ENCODE measurements around the gene CAMSAP1. TPM values are rescaled to one million over a fixed set of nuclear protein-coding genes. Genes with fewer than 3 reads are reported as not detected.

CAMSAP1 gene
- total and polyA plus RNA-seq, 3 donors from 2014 or later = 44.1 to 102 (median 93.7) TPM

DNA sequence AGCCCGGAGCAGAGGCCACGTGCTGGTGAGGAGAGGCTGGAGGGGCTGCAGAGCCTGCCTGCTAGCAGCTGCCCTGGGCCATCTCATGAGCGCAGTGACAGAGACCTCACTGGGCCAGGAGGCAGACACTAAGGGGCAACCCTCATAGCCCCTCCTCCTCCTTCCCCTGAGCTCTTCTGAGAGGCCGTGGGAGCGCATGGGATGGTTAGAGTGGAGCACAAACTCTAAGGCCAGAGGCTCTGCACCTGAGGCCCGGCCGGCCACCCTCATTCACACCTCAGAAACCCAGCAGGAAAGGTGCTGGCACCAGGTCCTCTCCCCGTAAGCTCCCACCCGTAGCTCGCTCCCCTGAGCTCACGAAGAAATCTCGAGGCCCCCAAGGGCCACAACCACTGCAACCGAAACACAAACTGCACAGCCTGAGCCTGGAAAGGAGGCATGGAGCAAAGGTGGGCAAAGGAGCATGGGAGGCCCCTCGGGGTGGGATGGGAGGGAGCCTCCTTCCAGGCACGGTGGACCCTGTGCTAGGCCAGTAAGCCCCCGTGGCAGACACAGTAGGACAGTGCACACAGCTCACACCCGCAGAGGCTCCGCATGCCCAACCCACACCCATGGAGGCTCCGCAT, 17.7 kb downstream of the CAMSAP1 start:
- Histone ChIP-seq H3K36me3 (ENCODE audit: low read depth, missing control alignments) (no peaks in the 10 kb centered on the region), H3K27ac (no peak overlapping the region), H3K4me1 (peaks cover 25% of the 10 kb centered on the region), H3K27me3 (no peaks in the 10 kb centered on the region), H3K4me3 (no peak overlapping the region), H3K9me3 (no peaks in the 10 kb centered on the region)
- intact Hi-C loops (cut with DNase I; ENCODE audit: low total_unique reads) = no loop called here
- DNase-seq = no peak
- TF ChIP-seq, protein P1, sequence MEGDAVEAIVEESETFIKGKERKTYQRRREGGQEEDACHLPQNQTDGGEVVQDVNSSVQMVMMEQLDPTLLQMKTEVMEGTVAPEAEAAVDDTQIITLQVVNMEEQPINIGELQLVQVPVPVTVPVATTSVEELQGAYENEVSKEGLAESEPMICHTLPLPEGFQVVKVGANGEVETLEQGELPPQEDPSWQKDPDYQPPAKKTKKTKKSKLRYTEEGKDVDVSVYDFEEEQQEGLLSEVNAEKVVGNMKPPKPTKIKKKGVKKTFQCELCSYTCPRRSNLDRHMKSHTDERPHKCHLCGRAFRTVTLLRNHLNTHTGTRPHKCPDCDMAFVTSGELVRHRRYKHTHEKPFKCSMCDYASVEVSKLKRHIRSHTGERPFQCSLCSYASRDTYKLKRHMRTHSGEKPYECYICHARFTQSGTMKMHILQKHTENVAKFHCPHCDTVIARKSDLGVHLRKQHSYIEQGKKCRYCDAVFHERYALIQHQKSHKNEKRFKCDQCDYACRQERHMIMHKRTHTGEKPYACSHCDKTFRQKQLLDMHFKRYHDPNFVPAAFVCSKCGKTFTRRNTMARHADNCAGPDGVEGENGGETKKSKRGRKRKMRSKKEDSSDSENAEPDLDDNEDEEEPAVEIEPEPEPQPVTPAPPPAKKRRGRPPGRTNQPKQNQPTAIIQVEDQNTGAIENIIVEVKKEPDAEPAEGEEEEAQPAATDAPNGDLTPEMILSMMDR (IDR thresholded peaks at IDR 0.05) = no peak
- no peak for TF ChIP-seq POLR2A (IDR thresholded peaks at IDR 0.05)
- WGBS, 2 donors = 89 to 93% methylated on average over 5 to 19 of the region's 19 CpGs

DNA sequence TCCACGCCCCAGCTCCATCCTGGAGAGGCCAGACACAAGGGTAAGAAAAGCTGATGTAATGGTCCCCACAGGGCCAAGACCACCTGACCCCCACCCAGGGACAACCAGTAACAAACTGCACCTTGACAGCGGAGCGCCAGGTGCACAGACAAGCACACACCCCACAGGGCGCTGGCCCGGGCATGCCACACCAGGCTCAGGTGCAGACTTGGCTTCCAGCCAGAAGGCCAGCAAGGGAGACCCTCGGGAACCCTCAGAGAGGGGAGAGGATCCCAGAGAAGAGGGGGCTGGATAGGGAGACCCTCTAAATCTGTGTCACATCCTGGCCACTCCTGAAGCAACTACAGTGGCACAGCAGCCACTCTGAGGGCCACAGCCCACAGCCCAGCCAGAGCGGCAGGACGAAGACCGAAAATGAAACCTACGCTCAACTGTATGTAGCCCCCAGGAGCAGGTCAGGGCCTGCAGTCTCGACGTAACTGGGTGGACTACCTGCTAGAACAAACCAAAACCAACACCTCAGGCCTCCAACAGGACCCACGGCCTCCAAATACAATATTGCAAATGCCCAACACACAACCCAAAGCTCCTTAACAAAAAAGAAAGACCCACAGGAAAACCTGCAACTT, 18.5 kb downstream of the CAMSAP1 start:
- no peak overlapping the region for H3K4me3 ChIP-seq
- 87 to 94% methylated on average over 9 to 13 of the region's 13 CpGs for WGBS, 2 donors
- intact Hi-C loops (cut with DNase I; ENCODE audit: low total_unique reads) = no loop called here
- peaks cover 25% of the 10 kb centered on the region for H3K4me1 ChIP-seq
- no peaks in the 10 kb centered on the region for H3K9me3 ChIP-seq
- H3K27ac ChIP-seq = no peak overlapping the region
- no peak for TF ChIP-seq POLR2A (IDR thresholded peaks at IDR 0.05)
- TF ChIP-seq, protein P1 (IDR thresholded peaks at IDR 0.05) = no peak
- no peaks in the 10 kb centered on the region for H3K27me3 ChIP-seq
- no peaks in the 10 kb centered on the region for H3K36me3 ChIP-seq (ENCODE audit: low read depth, missing control alignments)
- DNase-seq = no peak

DNA sequence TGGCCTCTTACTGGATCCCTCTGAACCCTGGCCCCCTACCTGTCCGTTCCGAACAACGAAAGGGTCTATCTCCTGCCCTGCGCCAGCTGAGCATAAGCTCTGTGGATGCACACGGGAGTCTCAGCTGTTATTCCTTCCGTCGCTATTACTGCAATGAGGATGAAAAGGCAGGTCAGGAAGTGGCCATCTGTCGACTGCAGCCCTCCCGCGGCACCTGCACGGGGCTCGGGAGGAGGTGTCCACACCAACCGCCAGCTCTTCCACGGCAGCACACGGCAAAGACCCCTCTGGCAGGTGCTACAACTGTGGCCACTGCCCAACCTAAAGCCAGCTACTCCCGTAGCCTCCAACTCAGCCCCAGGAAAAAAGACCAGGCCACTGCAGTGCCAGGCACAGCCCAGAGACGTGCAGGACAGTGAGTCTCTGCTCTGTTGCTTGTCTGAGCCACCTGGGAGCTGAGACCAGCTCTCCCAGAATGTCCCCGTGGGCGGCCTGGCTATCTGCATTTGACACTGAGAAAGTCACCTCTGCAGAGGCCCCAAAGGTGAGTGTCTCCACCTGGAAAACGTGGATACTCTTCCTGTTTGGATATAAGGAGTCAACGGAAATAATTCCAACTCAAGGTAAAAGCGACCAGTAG, 19.1 kb downstream of the CAMSAP1 start:
- intact Hi-C loops (cut with DNase I; ENCODE audit: low total_unique reads) = no loop called here
- Histone ChIP-seq H3K4me1 (peaks cover 25% of the 10 kb centered on the region), H3K27ac (no peak overlapping the region), H3K9me3 (no peaks in the 10 kb centered on the region), H3K27me3 (no peaks in the 10 kb centered on the region), H3K4me3 (no peak overlapping the region), H3K36me3 (ENCODE audit: low read depth, missing control alignments) (no peaks in the 10 kb centered on the region)
- no peak for TF ChIP-seq POLR2A (IDR thresholded peaks at IDR 0.05)
- TF ChIP-seq, protein P1 (IDR thresholded peaks at IDR 0.05) = no peak
- 87 to 90% methylated on average over 12 to 22 of the region's 22 CpGs for WGBS, 2 donors
- DNase-seq = no peak

DNA sequence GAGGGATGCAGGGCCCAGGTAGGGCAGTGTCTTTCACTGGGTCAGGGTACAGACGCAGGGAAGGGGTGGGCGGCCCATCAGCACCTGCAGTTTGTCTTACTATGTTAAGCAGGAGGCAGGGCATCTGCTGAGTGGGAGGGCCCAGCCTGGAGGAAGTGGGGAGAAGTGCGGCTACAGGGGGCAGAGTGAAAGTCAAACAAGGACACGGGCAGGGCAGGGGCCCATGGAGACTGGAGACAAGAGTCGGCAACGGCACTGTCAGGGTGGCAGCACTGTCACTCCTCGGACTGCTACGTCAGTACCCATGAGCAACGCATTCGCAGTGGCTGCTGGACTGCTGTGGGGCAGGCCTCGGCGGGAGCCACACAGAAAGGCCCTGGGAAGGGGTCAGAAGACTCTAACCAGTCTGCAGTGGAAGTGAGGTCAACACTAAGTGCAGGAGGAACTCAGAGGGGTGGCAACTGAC, 19.7 kb downstream of the CAMSAP1 start:
- no peaks in the 10 kb centered on the region for H3K9me3 ChIP-seq
- no peak for DNase-seq
- no peak overlapping the region for H3K27ac ChIP-seq
- H3K4me1 ChIP-seq = peaks cover 25% of the 10 kb centered on the region
- 49 to 60% methylated on average over 12 of the region's 12 CpGs for WGBS, 2 donors
- TF ChIP-seq, protein P1 (IDR thresholded peaks at IDR 0.05) = no peak
- no peak for TF ChIP-seq POLR2A (IDR thresholded peaks at IDR 0.05)
- intact Hi-C loops (cut with DNase I; ENCODE audit: low total_unique reads) = no loop called here
- no peaks in the 10 kb centered on the region for H3K27me3 ChIP-seq
- no peak overlapping the region for H3K4me3 ChIP-seq
- H3K36me3 ChIP-seq (ENCODE audit: low read depth, missing control alignments) = no peaks in the 10 kb centered on the region
